Measurements from ENCODE around the gene TRIM77. TPM values are rescaled to one million over a fixed set of nuclear protein-coding genes. Genes with fewer than 3 reads are reported as not detected.
"Not testable (repeated sequence)": the region's sequence is repeated elsewhere in the genome, so short reads cannot be mapped to it uniquely, and the experiment has no call there.

Gene TRIM77
- not detected for total RNA-seq
- polyA plus RNA-seq = not detected
- long read RNA-seq, donor 1 = 0 reads
- long read RNA-seq, donor 2 = 0 reads

- ATAC-seq; H3K27me3 ChIP-seq (ENCODE audit: insufficient read depth in 3 of 3, low read length in 2 of 3); H3K4me1 ChIP-seq; DNase-seq; H3K36me3 ChIP-seq (ENCODE audit: insufficient read depth in 1 of 2, low read depth in 1 of 2); intact Hi-C loops (cut with DNase I); H3K9me3 ChIP-seq; H3K4me3 ChIP-seq; H3K27ac ChIP-seq: not testable (repeated sequence)
- whole genome bisulfite sequencing, 3 donors = 79 to 90% (median 87%) methylated on average over 2 of the region's 2 CpGs
These were observed at the start of gene TRIM77 for GRCh38 chr11:89709999-89710398. Gene TRIM77, plus strand, starts transcription at chr11:89710299. Its CDS starts 0 bp downstream, at chr11:89710299.

- 85 to 89% (median 85%) methylated on average over 3 of the region's 3 CpGs for WGBS, 3 donors
- no peak for ATAC-seq
- Histone ChIP-seq H3K27ac (no peak overlapping the region), H3K4me1 (no peaks in the 10 kb centered on the region), H3K27me3 (ENCODE audit: insufficient read depth in 3 of 3, low read length in 2 of 3) (no peaks in the 10 kb centered on the region), H3K9me3 (no peaks in the 10 kb centered on the region), H3K4me3 (no peak overlapping the region), H3K36me3 (ENCODE audit: insufficient read depth in 1 of 2, low read depth in 1 of 2) (no peaks in the 10 kb centered on the region)
- intact Hi-C loops (cut with DNase I) = no loop called here
- TF ChIP-seq CTCF (IDR thresholded peaks at IDR 0.05) = no peak
- no peak for DNase-seq
These were observed 43.1 kb upstream of the TRIM77 start for GRCh38 chr11:89667001-89667400.

GRCh38 chr11:89668158-89668557 lies 41.9 kb upstream of the TRIM77 start:
- DNase-seq; intact Hi-C loops (cut with DNase I); H3K4me3 ChIP-seq; H3K4me1 ChIP-seq; H3K9me3 ChIP-seq; ATAC-seq; H3K27ac ChIP-seq; H3K27me3 ChIP-seq (ENCODE audit: insufficient read depth in 3 of 3, low read length in 2 of 3); H3K36me3 ChIP-seq (ENCODE audit: insufficient read depth in 1 of 2, low read depth in 1 of 2): not testable (repeated sequence)
- WGBS, 3 donors = 86 to 92% (median 87%) methylated on average over 6 of the region's 6 CpGs

- H3K27ac ChIP-seq; H3K4me1 ChIP-seq; intact Hi-C loops (cut with DNase I); H3K36me3 ChIP-seq (ENCODE audit: insufficient read depth in 1 of 2, low read depth in 1 of 2); DNase-seq; ATAC-seq; H3K27me3 ChIP-seq (ENCODE audit: insufficient read depth in 3 of 3, low read length in 2 of 3); H3K9me3 ChIP-seq; H3K4me3 ChIP-seq: not testable (repeated sequence)
These were observed 40.5 kb upstream of the TRIM77 start for GRCh38 chr11:89669586-89669985.

GRCh38 chr11:89669993-89670669 lies 40.0 kb upstream of the TRIM77 start:
- DNase-seq; intact Hi-C loops (cut with DNase I): not testable (repeated sequence)

GRCh38 chr11:89672547-89672946 lies 37.6 kb upstream of the TRIM77 start:
- H3K27ac ChIP-seq; DNase-seq; ATAC-seq; H3K4me1 ChIP-seq; H3K9me3 ChIP-seq; H3K4me3 ChIP-seq; H3K36me3 ChIP-seq (ENCODE audit: insufficient read depth in 1 of 2, low read depth in 1 of 2); H3K27me3 ChIP-seq (ENCODE audit: insufficient read depth in 3 of 3, low read length in 2 of 3); intact Hi-C loops (cut with DNase I): not testable (repeated sequence)

More at GRCh38 chr11:89669993-89670669, 40.0 kb upstream of the TRIM77 start:
- not testable (repeated sequence) for H3K27me3 ChIP-seq (ENCODE audit: insufficient read depth in 3 of 3, low read length in 2 of 3); H3K4me3 ChIP-seq; ATAC-seq; H3K4me1 ChIP-seq; H3K9me3 ChIP-seq; H3K36me3 ChIP-seq (ENCODE audit: insufficient read depth in 1 of 2, low read depth in 1 of 2); H3K27ac ChIP-seq
- 59 to 66% (median 63%) methylated on average over 4 of the region's 4 CpGs for WGBS, 3 donors

GRCh38 chr11:89673380-89673779 lies 36.7 kb upstream of the TRIM77 start:
- H3K27ac ChIP-seq; DNase-seq; intact Hi-C loops (cut with DNase I); H3K27me3 ChIP-seq (ENCODE audit: insufficient read depth in 3 of 3, low read length in 2 of 3); ATAC-seq; H3K36me3 ChIP-seq (ENCODE audit: insufficient read depth in 1 of 2, low read depth in 1 of 2); H3K4me3 ChIP-seq; H3K4me1 ChIP-seq; H3K9me3 ChIP-seq: not testable (repeated sequence)
- 17 to 20% (median 20%) methylated on average over 2 of the region's 2 CpGs for WGBS, 3 donors

- ATAC-seq; DNase-seq; H3K36me3 ChIP-seq (ENCODE audit: insufficient read depth in 1 of 2, low read depth in 1 of 2); H3K4me1 ChIP-seq; H3K9me3 ChIP-seq; H3K27ac ChIP-seq; H3K27me3 ChIP-seq (ENCODE audit: insufficient read depth in 3 of 3, low read length in 2 of 3); H3K4me3 ChIP-seq; intact Hi-C loops (cut with DNase I): not testable (repeated sequence)
- 59 to 79% (median 65%) methylated on average over 2 of the region's 2 CpGs for WGBS, 3 donors
These were observed 34.7 kb upstream of the TRIM77 start for GRCh38 chr11:89675383-89675782.

GRCh38 chr11:89675948-89676347 lies 34.2 kb upstream of the TRIM77 start:
- H3K27me3 ChIP-seq (ENCODE audit: insufficient read depth in 3 of 3, low read length in 2 of 3); DNase-seq; H3K27ac ChIP-seq; H3K4me1 ChIP-seq; ATAC-seq; H3K4me3 ChIP-seq; H3K9me3 ChIP-seq; intact Hi-C loops (cut with DNase I); H3K36me3 ChIP-seq (ENCODE audit: insufficient read depth in 1 of 2, low read depth in 1 of 2): not testable (repeated sequence)
- 28 to 42% (median 30%) methylated on average over 4 of the region's 4 CpGs for WGBS, 3 donors

GRCh38 chr11:89707080-89707479 lies 3.0 kb upstream of the TRIM77 start:
- intact Hi-C loops (cut with DNase I); H3K27me3 ChIP-seq (ENCODE audit: insufficient read depth in 3 of 3, low read length in 2 of 3); H3K9me3 ChIP-seq; H3K27ac ChIP-seq; DNase-seq; H3K4me1 ChIP-seq; H3K36me3 ChIP-seq (ENCODE audit: insufficient read depth in 1 of 2, low read depth in 1 of 2); H3K4me3 ChIP-seq; ATAC-seq: not testable (repeated sequence)
- WGBS, 3 donors = 48 to 79% (median 64%) methylated on average over 3 to 4 of the region's 4 CpGs

Measured in psoas muscle (tissue), 8 donors.